Gastroesophageal sphincter (tissue), 3 donors: ENCODE data around the gene CDK8.

Experiments used
- CTCF ChIP-seq, 4 experiments: fragments of 200-600 bp in 2 of 4; fragments of 450-650 bp in 2 of 4; sonication (generic) in 1 of 4; IDR thresholded peaks; one replicate each; pipeline ENCODE4 v1.5.1; 2017 to 2019; ENCODE audit warnings: antibody characterized with exemption in 4 of 4, mild to moderate bottlenecking in 2 of 4, moderate library complexity in 2 of 4
- EP300 ChIP-seq: sonication (generic); formaldehyde crosslinking; IDR thresholded peaks from one replicate; pipeline ENCODE4 v1.6.1; 2017; ENCODE audit warnings: antibody characterized with exemption, mild to moderate bottlenecking

- TF ChIP-seq CTCF (IDR thresholded peaks at IDR 0.05) (no peak), EP300 (no peak)
These were observed 95.0 kb downstream of the CDK8 start for GRCh38 chr13:26348966-26349365.
